ENCODE data around the gene MAN2C1.
"Not testable (repeated sequence)": the region's sequence is repeated elsewhere in the genome, so short reads cannot be mapped to it uniquely, and the experiment has no call there.

The MAN2C1 gene

GRCh38 chr15:75347222-75348033, 21.0 kb downstream of the MAN2C1 start:
- peak in 1 of 2 donors; percentile 24 for DNase-seq (ENCODE audit: extremely low read depth in 1 of 2, low read depth in 1 of 2)

- no peak for DNase-seq (ENCODE audit: extremely low read depth in 1 of 2, low read depth in 1 of 2)
Observed at GRCh38 chr15:75346796-75347221, 21.6 kb downstream of the MAN2C1 start, which contains the start of gene NEIL1. TSS of gene NEIL1 (plus strand) at chr15:75347039. CDS start at chr15:75348906, 1,867 bp downstream.

DNA sequence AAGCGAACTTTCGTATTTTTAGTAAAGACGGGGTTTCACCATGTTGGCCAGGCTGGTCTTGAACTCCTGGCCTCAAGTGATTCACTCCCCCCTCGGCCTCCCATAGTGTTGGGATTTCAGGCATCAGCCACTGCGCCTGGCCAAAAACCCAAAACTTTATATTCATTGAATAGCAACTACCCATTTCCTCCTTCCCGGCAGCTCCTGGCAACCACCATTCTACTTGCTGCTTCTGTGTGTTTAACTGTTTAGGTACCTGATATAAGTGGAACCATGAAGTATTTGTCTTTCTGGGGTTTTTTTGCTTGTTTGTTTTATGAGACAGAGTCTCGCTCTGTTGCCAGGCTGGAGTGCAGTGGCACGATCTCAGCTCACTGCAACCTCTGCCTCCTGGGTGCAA, 24.5 kb downstream of the MAN2C1 start:
- not testable (repeated sequence) for DNase-seq (ENCODE audit: extremely low read depth in 1 of 2, low read depth in 1 of 2)

GRCh38 chr15:75342221-75342620, 26.2 kb downstream of the MAN2C1 start:
- no peak for DNase-seq (ENCODE audit: extremely low read depth in 1 of 2, low read depth in 1 of 2)

- no peak for DNase-seq (ENCODE audit: extremely low read depth in 1 of 2, low read depth in 1 of 2)
Observed at GRCh38 chr15:75339531-75340240, 28.7 kb downstream of the MAN2C1 start.

DNA sequence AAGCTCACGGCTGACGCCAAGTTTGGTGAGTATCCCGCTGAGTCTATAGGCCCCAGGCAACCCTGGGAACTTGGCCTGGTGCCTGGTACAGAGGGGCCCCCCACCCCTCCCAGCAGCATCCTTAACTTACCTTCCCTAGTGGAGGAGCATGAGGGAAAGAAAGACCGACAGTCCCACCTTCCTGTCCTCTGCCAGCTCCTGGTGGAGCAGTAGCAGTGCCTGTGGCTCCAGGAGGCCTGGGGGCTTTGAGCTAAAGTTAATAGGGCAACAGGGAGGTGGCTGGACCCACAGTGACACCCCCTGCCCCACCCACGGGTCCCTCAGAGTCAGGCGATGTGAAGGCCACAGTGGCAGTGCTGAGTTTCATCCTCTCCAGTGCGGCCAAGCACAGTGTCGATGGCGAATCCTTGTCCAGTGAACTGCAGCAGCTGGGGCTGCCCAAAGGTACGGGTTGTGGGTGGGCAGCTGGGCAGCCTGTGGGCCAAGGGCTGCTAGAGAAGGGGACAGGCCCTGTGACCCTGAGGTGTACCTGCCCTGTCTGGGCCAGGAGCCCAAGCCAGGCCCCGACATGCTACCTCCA, 29.7 kb downstream of the MAN2C1 start:
- DNase-seq (ENCODE audit: extremely low read depth in 1 of 2, low read depth in 1 of 2) = no peak

- DNase-seq (ENCODE audit: extremely low read depth in 1 of 2, low read depth in 1 of 2) = peak; percentile 19 to 47
Observed at GRCh38 chr15:75335705-75336355, 32.6 kb downstream of the MAN2C1 start, which contains the start of gene COMMD4. TSS of gene COMMD4 (plus strand) at chr15:75336063. CDS start at chr15:75336090, 27 bp downstream.

DNA sequence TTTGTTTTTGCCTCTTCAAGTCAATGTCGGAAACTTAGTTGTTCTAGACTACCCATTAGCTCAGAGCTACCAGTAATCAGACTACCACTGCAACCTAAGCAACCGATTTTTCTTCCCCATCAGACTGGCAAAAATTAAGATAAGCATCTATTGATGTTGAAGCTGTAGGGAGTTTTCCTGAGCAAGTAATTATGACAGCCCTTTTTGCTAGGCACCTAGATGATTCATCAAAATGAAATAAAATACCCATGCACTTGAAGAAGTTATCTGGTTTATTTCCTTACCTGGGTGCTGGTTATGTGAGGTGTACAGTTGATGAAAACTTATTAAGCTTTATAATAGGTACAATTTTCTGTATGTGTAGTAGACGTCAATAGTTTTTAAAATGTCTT, 33.1 kb downstream of the MAN2C1 start:
- DNase-seq (ENCODE audit: extremely low read depth in 1 of 2, low read depth in 1 of 2) = no peak

DNA sequence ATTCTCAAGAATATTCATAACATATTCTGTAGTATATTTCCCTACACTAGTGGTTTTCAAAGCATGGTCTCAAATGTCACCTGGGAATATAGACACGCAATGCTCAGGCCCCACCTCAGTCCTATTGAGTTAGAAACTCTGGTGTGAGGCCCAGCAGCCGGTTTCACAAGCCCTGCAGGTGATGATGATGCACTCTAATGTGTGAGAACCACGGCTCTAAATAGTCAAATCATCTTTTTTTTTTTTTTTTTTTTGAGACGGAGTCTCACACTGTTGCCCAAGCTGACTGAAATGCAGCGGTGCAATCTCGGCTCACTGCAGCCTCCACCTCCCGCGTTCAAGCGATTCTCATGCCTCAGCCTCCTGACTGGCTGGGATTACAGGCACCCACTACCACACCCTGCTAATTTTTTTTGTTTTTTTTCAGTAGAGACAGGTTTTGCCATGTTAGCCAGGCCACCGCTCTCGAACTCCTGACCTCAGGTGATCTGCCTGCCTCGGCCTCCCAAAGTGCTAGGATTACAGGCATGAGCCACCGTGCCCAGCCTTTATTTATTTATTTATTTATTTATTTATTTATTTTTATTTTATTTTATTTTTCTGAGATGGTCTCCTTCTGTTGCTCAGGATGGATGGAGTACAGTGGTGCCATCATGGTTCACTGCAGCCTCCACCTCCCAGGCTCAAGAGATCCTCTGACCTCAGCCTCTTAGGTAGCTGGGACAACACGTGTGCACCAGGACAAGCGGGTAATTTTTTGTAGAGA, 34.6 kb downstream of the MAN2C1 start:
- not testable (repeated sequence) for DNase-seq (ENCODE audit: extremely low read depth in 1 of 2, low read depth in 1 of 2)

DNA sequence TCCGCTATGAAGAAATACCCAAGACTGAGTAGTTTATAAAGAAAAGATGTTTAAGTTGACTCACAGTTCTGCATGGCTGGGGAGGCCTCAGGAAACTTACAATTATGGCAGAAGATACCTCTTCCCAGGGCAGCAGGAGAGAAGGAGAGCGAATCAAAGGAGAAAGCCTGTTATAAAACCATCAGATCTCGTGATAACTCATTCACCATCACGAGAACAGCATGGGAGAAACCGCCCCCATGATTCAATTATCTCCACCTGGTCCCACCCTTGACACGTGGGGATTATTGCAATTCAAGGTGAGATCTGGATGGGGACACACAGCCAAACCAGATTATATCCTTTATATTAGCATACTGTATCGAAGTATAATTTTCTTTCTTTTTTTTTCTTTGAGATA, 36.3 kb downstream of the MAN2C1 start:
- not testable (repeated sequence) for DNase-seq (ENCODE audit: extremely low read depth in 1 of 2, low read depth in 1 of 2)

GRCh38 chr15:75329571-75329970, 38.8 kb downstream of the MAN2C1 start:
- DNase-seq (ENCODE audit: extremely low read depth in 1 of 2, low read depth in 1 of 2) = no peak

- no peak for DNase-seq (ENCODE audit: extremely low read depth in 1 of 2, low read depth in 1 of 2)
Observed at GRCh38 chr15:75328493-75329314, 39.7 kb downstream of the MAN2C1 start.

DNA sequence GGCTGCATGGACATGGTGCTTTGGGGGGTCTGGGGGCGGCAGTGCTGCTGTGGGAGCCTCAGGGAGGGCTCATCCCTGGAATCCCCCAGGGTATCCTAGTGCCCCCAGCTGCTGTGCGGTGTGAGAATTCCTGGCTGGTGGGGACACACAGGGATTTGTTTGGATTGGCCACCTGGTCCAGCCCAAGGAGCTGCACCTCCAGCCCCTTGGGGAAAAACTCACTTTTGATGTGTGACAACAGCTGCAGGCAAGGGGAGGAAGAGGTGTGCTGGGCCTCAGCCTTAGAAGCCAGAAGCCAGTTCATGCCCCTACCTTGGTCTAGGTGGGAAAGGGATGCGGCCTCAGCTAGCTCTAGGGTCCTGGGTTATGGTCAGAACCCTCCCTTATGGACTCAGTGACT, 40.9 kb downstream of the MAN2C1 start:
- DNase-seq (ENCODE audit: extremely low read depth in 1 of 2, low read depth in 1 of 2) = no peak

- no peak for DNase-seq (ENCODE audit: extremely low read depth in 1 of 2, low read depth in 1 of 2)
Observed at GRCh38 chr15:75327005-75327404, 41.4 kb downstream of the MAN2C1 start.

DNA sequence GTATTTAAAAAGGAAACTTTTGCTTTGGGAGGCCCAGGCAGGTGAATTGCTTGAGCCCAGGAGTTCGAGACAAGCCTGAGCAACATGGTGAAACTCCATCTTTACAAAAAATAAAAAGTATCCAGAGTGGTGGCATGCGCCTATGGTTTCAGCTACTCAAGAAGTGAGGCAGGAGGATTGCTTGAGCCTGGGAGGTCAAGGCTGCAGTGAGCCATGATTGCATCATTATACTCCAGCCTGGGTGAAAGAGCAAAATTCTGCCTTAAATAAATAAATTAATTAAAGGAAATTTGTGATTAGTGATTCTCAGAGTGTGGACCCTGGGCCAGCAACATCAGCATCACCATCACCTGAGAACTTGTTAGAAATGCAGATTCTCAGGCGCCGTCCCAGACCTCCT, 42.5 kb downstream of the MAN2C1 start:
- DNase-seq (ENCODE audit: extremely low read depth in 1 of 2, low read depth in 1 of 2) = no peak

- no peak for DNase-seq (ENCODE audit: extremely low read depth in 1 of 2, low read depth in 1 of 2)
Observed at GRCh38 chr15:75321711-75322110, 46.7 kb downstream of the MAN2C1 start.

- DNase-seq (ENCODE audit: extremely low read depth in 1 of 2, low read depth in 1 of 2) = not testable (repeated sequence)
Observed at GRCh38 chr15:75319231-75319897, 49.0 kb downstream of the MAN2C1 start.

DNA sequence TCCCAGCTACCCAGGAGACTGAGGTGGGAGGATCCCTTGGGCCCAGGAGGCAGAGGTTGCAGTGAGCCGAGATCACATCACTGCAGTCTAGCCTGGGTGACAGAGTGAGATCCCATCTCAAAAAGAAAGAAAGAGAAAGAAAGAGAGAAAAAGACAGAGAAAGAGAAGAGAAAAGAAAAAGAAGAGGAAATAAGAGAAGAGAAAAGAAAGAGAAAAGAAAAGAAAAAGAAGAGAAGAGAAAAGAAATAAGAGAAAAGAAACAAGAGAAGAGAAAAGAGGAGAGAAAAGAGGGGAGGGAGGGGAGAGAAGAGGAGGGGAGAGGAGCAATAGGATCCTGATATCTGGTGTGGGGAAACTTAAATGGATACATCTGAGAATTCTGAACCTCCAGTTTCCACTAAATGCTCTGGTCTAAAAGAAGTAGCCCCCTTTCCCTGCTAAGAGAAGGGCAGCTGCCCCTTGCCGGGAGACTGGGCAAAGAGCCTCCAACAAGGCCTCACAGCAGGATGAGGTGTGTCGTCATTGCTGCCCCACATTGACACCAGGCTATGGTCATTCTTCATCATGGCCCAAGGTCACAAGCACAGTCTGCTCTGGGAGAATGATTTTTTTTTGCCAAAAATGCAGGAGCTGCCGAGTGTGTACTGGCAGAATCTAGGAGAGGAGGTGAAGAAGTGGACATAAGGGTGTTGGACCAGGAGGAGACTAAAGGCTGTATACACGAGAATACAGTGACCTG, 53.7 kb downstream of the MAN2C1 start:
- no peak for DNase-seq (ENCODE audit: extremely low read depth in 1 of 2, low read depth in 1 of 2)

Measured in activated CD8-positive, alpha-beta memory T cell treated with anti-CD3 and anti-CD28 coated beads for 1 hour (primary cell).